ENCODE data around the gene KIRREL2. TPM values are rescaled to one million over a fixed set of nuclear protein-coding genes. Genes with fewer than 3 reads are reported as not detected.

Gene KIRREL2
- total and polyA plus RNA-seq, 11 donors: 0.77 TPM; not detected in 10

GRCh38 chr19:35899547-35900214, 43.0 kb downstream of the KIRREL2 start:
- TF ChIP-seq CTCF (IDR thresholded peaks at IDR 0.05): no peak
- peak in 1 of 2 donors; percentile 37 for TF ChIP-seq POLR2A (IDR thresholded peaks at IDR 0.05)
- Histone ChIP-seq H3K27me3 (no peaks in the 10 kb centered on the region), H3K4me3 (peak overlapping the region; percentile 32 to 80 (median 68)), H3K9me3 (no peaks in the 10 kb centered on the region), H3K36me3 (peaks cover 0 to 37% (median 24%) of the 10 kb centered on the region in 9 donors), H3K4me1 (peaks cover 0 to 59% (median 10%) of the 10 kb centered on the region in 12 donors), H3K27ac (peak overlapping the region; percentile 12 to 89 (median 78))
- peak; percentile 79 to 92 (median 84) for ATAC-seq
- intact Hi-C loops (cut with DNase I): loop anchor here in 5 of 10 donors (1.0 to 5.0 kb wide), 4 partner anchors 29 to 33 kb away; no protein-coding TSS in a partner anchor
- 0 to 1% (median 0%) methylated on average over 5 to 42 of the region's 43 CpGs for WGBS, 4 donors
- DNase-seq: peak; percentile 85 to 90 (median 88)

GRCh38 chr19:35901055-35901644, 44.4 kb downstream of the KIRREL2 start:
- H3K27me3 ChIP-seq: no peaks in the 10 kb centered on the region
- H3K9me3 ChIP-seq: no peaks in the 10 kb centered on the region
- peak overlapping the region in 10 of 12 donors; percentile 56 to 80 (median 68) for H3K4me3 ChIP-seq
- H3K4me1 ChIP-seq: peaks cover 0 to 71% (median 10%) of the 10 kb centered on the region in 12 donors
- H3K36me3 ChIP-seq: peaks cover 0 to 22% (median 11%) of the 10 kb centered on the region in 9 donors
- DNase-seq (no peak), ATAC-seq (no peak)
- peak overlapping the region in 10 of 12 donors; percentile 15 to 89 (median 80) for H3K27ac ChIP-seq
- intact Hi-C loops (cut with DNase I): loop anchor here in 3 of 10 donors (2.0 kb wide), 2 partner anchors 28 to 30 kb away; no protein-coding TSS in a partner anchor
- 80 to 92% (median 82%) methylated on average over 2 of the region's 2 CpGs for WGBS, 4 donors
- TF ChIP-seq POLR2A (IDR thresholded peaks at IDR 0.05) (no peak), CTCF (IDR thresholded peaks at IDR 0.05) (no peak)

- H3K27me3 ChIP-seq: no peaks in the 10 kb centered on the region
- TF ChIP-seq POLR2A (IDR thresholded peaks at IDR 0.05): no peak
- TF ChIP-seq CTCF (IDR thresholded peaks at IDR 0.05): no peak
- no peaks in the 10 kb centered on the region for H3K9me3 ChIP-seq
- intact Hi-C loops (cut with DNase I): loop anchor here in 3 of 10 donors (2.0 kb wide), 2 partner anchors 27 to 29 kb away; no protein-coding TSS in a partner anchor
- ATAC-seq (peak in 1 of 4 donors; percentile 10), DNase-seq (peak in 1 of 5 donors; percentile 39)
- WGBS, 4 donors: 33 to 37% (median 35%) methylated on average over 6 of the region's 6 CpGs
- peak within 1 kb of the TSS in 9 of 12 donors; percentile 2 to 76 (median 26) for H3K4me3 ChIP-seq
- peak within 1 kb of the TSS in 10 of 12 donors; percentile 15 to 89 (median 80) for H3K27ac ChIP-seq
- H3K4me1 ChIP-seq: peaks cover 0 to 76% (median 10%) of the 10 kb centered on the region in 12 donors
- peaks cover 0 to 17% (median 2%) of the 10 kb centered on the region in 9 donors for H3K36me3 ChIP-seq
These were observed 45.3 kb downstream of the KIRREL2 start, which contains the start of gene HCST for GRCh38 chr19:35901854-35902661. Gene HCST (plus strand): TSS chr19:35902529. CDS start chr19:35902594, 65 bp downstream.
